Measurements from ENCODE around the gene RAB40B.

Gene RAB40B

DNA sequence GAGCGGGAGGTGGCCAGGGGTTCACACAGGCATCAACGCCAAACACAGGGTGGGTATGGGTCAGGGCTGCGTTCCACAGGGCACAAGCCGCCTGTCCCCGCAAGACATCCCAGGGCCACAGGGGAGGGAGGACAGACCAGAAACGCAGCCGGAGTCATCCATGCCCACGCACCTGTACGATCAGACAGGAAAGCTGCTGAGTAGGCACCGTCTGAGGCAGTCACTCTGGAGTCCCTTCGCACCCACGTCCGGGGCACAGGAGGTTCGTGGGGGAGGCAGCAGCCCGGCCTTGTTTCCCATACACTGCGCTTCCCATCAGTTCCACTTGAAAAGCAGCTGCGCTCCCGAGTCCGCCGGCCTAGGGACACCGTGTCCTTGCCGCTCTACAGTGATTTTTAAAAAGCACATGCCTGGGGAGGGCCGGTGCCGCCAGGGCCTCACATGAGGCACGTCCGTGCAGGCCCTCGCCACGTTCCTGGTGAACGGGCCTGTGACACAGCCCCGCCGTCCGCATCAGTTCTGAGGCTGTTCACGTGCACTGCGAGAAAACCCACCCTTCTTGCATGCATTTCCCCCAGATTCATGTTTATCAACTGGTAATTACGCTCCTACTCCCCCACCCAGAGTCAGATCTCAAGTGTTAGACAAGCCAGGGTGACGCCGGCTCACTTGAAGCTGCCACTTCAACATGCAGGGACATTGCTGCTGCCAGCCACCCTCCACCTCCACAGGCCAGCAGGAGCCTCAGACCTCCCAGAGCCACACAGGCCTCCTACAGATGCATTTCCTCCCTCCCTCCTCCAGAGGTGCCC is 85.0 kb downstream of the RAB40B start:
- no peaks in the 10 kb centered on the region for H3K9me3 Mint-ChIP-seq
- peak; percentile 43 for ATAC-seq
- peak overlapping the region; percentile 71 for H3K27ac Mint-ChIP-seq
- DNase-seq (ENCODE audit: low spot score in 2 of 2): no peak
- H3K4me3 Mint-ChIP-seq: no peak overlapping the region
- peaks cover 100% of the 10 kb centered on the region for H3K36me3 Mint-ChIP-seq
- no peaks in the 10 kb centered on the region for H3K4me1 Mint-ChIP-seq

DNA sequence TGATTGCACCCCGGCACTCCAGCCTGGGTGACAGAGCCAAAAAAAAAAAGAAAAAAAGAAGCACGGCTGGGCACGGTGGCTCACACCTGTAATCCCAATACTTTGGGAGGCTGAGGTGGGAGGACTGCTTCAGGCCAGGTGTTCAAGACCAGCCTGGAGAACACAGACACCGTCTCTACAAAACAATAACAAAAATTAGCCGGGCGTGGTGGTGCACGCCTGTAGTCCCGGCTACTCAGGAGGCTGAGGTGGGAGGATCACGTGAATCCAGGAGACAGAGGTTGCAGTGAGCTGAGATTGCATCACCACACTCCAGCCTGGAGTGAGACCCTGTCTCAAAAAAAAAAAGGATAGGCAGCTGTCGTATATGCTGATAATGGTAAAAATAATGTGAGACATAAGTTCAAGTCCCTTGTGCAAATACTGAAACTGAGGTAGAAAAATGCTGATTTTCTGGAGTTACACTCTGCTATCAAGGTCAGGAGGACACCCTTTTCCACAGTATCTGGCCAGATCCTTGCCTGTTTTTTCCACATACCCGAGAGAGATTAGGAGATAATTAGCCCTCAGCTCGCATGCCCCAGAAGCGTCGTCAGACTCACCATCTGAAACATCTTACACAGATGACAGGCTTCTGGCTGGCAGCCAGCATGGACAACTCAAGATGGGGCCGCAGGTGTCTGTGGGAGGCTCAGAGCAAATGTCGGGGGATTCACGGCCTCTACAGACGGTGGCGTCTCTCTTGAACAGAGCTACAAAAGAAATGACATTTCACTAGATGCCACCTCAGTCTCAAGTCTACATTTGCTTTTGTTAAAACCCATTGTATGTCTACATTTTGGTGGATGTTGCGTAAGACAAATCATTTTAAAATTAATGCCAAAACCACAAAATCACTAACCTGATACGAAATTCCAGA is 87.1 kb downstream of the RAB40B start:
- no peak for ATAC-seq
- no peak for DNase-seq (ENCODE audit: low spot score in 2 of 2)
- H3K4me1 Mint-ChIP-seq: no peaks in the 10 kb centered on the region
- no peaks in the 10 kb centered on the region for H3K9me3 Mint-ChIP-seq
- no peak overlapping the region for H3K27ac Mint-ChIP-seq
- no peak overlapping the region for H3K4me3 Mint-ChIP-seq
- H3K36me3 Mint-ChIP-seq: peaks cover 98% of the 10 kb centered on the region

DNA sequence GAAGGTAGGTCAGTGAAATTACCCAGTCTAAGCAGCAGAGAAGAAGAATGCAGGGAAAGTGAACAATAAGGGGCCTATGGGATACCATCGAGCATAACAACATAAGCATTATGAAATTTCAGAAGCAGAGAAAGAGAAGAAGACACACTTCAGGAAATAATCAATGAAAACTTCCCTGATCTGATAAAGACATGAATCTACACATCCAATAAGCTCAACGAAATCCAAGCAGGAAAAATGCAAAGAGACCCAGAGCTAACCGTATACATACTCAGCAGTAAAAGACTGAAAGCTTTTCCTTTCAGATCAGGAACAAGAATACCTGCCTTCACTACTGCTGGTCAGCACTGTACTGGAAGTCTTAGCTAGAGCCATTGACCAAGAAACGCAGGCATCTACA is 88.8 kb downstream of the RAB40B start:
- Mint-ChIP-seq H3K4me3 (no peak overlapping the region), H3K9me3 (no peaks in the 10 kb centered on the region), H3K4me1 (peaks cover 1% of the 10 kb centered on the region), H3K27ac (peak overlapping the region; percentile 10), H3K36me3 (peaks cover 98% of the 10 kb centered on the region)
- no peak for ATAC-seq
- no peak for DNase-seq (ENCODE audit: low spot score in 2 of 2)

DNA sequence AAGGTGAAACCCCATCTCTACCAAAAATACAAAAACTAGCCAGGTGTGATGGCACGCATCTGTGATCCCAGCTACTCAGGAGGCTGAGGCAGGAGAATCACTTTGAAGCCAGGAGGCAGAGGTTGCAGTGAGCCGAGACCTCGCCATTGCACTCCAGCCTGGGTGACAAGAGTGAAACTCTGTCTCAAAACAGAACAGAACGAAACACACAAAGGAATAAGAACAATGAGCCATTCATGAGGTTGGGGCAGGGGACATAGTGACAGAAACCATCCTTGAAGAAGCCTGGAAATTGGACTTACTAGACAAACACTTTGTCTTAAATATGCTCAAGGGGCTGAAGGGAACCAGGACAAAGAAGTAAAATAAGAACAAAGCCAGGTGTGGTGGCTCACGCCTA is 89.7 kb downstream of the RAB40B start:
- no peak overlapping the region for H3K4me3 Mint-ChIP-seq
- peaks cover 9% of the 10 kb centered on the region for H3K4me1 Mint-ChIP-seq
- H3K36me3 Mint-ChIP-seq: peaks cover 98% of the 10 kb centered on the region
- DNase-seq (ENCODE audit: low spot score in 2 of 2) (no peak), ATAC-seq (no peak)
- no peaks in the 10 kb centered on the region for H3K9me3 Mint-ChIP-seq
- peak overlapping the region; percentile 10 for H3K27ac Mint-ChIP-seq

DNA sequence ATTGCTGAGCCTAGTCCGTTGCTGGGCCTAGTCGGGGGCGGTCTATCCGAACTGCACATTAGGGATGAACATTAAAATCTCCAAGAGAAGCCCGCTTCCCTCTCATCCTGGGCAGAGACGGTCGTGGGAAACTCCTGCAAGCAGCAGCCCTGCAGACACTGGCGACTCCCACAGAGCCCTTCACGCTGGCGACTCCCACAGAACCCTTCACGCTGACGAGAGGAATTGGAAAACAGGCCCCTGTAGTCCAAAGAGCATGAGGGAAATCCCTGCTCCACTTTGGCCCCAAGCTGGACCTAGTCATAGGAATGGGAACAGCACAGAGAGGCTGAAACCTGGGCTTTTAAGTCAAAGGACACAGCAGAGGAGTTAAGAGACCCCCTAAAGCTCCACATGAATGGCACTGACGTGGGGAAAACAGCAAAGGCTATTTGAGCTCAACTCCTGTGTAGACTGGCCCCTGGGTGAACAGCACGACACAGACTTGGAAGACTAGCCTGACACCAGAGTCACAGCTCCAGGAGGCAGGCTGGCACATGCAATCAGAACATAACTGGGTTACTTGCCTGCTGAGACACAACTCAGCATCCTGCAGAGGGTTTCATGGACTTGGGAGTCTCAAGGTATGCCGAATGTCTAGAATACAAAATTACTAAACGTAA is 92.4 kb downstream of the RAB40B start:
- no peak overlapping the region for H3K4me3 Mint-ChIP-seq
- H3K36me3 Mint-ChIP-seq: peaks cover 98% of the 10 kb centered on the region
- DNase-seq (ENCODE audit: low spot score in 2 of 2) (no peak), ATAC-seq (no peak)
- H3K9me3 Mint-ChIP-seq: no peaks in the 10 kb centered on the region
- H3K27ac Mint-ChIP-seq: no peak overlapping the region
- H3K4me1 Mint-ChIP-seq: peaks cover 14% of the 10 kb centered on the region

Measured in stimulated activated effector memory CD8-positive, alpha-beta T cell treated with anti-CD3 and anti-CD28 coated beads, Interleukin-12 subunit alpha, Interleukin-12 subunit beta, amount 100 ng/mL, for 72 hours (primary cell).